GM12801 (cell line): ENCODE measurements around the gene TNRC6B.

Experiments used
- CTCF ChIP-seq: IDR thresholded peaks from one replicate; pipeline ENCODE4 v1.5.1; 2011; ENCODE audit warnings: control low read depth; ENCODE audit not compliant: insufficient read length; ENCODE audit errors: extremely low read depth

Gene TNRC6B

GRCh38 chr22:40252146-40252545, 74.4 kb downstream of the TNRC6B start:
- TF ChIP-seq CTCF: no peak

- no peak for TF ChIP-seq CTCF
Measured at GRCh38 chr22:40256516-40256915, 78.8 kb downstream of the TNRC6B start.

DNA sequence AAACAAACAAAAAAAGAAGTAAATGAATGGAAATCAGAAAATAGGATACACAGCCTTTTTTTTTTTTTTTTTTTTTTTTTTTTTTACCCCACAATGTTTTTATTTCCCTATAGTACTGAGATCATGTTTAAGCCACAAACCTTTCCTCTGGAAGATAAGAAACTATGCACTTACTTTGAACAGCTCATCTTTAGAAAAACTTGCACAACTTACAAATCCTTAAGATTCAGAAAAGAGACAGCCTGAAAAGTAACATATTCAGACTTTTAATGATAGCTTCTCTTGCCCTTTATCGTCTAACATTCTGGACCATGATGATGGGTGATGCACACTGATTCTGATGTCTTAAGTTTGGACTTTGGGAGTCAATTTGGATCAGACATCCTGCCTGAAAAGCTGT, 80.3 kb downstream of the TNRC6B start:
- no peak for TF ChIP-seq CTCF

DNA sequence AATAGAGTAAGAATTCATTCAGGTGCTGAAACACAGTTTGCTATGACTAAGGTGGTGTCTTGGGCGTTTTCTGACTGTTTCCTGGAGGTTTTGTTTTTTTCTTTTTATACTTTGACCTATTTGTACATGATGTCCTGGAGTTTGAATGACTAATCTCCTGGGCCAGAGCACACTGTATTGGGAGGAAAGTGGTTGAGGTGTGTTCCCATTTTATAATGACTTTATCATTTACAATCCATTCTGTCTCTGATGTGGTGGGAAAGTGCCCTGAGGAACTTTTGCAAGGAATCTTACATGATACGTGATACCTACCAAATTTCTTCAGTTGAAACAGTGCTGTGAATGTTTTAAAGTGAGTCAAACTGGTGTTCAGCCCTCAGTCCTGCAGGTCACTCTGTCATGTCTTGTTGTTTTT, 80.8 kb downstream of the TNRC6B start:
- TF ChIP-seq CTCF: no peak

GRCh38 chr22:40261783-40262182, 84.1 kb downstream of the TNRC6B start:
- no peak for TF ChIP-seq CTCF

DNA sequence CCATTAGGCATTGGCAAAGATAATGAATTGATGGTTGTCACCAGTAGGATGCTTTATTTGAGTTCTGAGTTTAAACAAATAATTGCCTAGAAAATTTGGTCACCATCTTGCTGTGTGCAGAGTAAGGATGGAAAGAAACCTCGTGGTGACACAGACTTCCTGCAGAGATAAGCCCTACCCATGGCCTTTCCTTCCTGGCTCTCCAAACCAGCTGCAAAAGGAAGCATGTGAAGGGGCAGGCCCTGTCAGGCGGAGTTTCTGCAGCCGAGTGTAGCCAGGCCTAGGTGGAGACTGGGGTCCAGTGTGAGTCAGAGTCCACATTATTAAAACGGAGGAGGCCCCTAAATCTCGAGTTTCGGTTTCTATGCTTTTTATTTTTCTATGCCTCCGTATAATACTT, 85.5 kb downstream of the TNRC6B start:
- TF ChIP-seq CTCF: no peak

DNA sequence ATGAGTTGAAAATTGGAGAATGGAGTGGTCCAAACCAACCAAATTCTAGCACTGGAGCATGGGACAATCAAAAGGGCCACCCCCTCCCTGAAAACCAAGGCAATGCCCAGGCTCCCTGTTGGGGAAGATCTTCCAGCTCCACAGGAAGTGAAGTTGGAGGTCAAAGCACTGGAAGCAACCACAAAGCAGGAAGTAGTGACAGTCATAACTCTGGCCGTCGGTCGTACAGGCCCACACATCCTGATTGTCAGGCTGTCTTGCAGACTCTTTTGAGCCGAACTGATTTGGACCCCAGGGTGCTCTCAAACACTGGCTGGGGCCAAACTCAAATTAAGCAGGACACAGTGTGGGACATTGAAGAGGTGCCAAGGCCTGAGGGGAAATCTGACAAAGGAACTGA, 88.1 kb downstream of the TNRC6B start:
- no peak for TF ChIP-seq CTCF

- TF ChIP-seq CTCF: no peak
Measured at GRCh38 chr22:40270031-40270430, 92.3 kb downstream of the TNRC6B start.
